ENCODE measurements around the gene RNF186.
"Not testable (repeated sequence)": the region's sequence is repeated elsewhere in the genome, so short reads cannot be mapped to it uniquely, and the experiment has no call there.

The RNF186 gene

DNA sequence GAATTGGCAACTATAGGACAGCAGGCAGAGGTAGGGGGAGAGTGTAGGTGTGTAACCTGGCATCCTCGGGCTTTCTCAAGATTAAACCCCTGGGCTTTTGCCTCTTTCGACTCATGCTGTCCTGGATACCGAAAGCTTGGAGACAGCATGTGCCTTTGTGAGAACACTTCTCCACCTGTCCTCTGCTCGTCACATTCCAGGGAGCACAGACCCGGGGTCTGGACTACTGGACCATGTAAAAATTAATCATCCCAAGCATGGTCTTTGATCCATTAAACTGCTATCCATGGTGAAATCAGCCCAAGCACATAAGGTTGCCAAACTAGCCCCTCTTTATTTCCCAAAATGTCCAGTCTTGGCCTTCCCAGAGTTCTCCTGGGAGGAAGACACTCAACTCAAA, 9.0 kb upstream of the RNF186 start:
- no peak for DNase-seq

DNA sequence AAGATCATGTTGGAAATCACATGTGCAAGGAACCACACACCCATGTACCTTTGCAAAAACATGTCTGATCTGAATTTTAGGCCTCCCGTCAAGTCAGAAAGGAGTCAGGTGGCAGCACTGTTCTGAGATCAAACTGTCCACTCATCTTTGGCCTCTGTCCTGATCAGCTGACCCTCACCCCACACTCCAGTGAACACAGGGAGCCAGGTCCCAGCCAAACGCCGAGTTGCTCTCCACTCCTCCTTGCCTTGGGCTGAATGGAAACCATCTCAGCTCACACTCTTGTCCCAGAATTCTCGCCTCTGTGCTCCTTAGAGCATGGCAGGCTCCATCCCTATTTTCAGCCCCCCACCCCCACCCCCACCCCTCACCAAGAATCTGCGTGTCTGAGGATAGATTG, 4.6 kb upstream of the RNF186 start:
- no peak for DNase-seq

DNA sequence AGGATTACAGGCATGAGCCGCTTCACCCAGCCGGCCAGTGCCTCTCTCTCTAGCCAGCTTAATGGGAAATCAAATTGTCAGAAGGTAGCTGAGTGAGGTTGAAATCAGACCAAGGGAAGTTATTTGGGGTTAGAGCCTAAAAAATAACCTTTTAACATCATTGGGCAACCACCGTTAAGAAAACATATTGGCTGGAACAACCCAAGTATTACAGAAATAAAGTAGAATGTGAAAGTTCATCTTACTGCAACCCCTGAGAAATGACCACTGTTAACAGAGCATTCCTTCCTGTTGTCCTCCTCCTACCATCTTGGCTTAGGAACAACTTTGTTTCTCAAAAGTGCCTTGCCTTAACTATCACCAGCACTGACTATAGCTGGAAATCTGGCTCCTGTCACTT, 3.2 kb upstream of the RNF186 start:
- DNase-seq, result no peak

DNA sequence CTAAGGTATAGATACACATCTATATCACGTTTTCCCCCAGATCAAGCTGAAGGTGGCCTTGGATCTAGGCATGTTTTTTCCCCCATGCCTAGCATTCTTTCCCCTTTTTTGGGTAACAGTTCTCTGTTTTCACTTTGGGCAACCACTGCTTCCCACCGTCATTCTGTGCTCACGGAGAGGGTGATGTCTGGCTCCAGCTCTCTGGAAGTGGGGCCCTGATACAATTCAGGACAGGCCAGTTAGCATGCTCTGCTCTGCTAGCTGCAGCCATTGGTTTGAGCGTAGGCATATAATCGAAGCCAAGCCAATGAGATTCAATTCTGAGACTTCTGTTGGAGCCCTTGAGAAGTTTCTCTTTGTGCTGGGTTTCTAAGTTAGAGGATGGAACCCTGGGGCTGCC, 2.1 kb upstream of the RNF186 start:
- DNase-seq, result no peak

DNA sequence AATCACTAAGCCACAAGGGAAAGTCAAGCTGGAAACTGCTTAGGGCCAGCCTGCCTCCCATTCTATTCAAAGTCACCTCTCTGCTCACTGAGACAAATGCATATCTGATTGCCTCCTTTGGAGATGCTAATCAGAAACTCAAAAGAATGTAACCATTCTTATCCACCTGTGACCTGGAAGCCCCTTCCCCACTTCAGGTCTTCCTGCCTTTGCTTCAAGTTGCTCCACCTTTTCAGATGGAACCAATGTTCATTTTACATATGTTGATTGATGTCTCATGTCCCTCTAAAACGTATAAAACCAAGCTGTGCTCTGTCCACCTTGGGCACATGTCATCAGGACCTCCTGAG, 1.6 kb upstream of the RNF186 start:
- DNase-seq, result not testable (repeated sequence)

DNA sequence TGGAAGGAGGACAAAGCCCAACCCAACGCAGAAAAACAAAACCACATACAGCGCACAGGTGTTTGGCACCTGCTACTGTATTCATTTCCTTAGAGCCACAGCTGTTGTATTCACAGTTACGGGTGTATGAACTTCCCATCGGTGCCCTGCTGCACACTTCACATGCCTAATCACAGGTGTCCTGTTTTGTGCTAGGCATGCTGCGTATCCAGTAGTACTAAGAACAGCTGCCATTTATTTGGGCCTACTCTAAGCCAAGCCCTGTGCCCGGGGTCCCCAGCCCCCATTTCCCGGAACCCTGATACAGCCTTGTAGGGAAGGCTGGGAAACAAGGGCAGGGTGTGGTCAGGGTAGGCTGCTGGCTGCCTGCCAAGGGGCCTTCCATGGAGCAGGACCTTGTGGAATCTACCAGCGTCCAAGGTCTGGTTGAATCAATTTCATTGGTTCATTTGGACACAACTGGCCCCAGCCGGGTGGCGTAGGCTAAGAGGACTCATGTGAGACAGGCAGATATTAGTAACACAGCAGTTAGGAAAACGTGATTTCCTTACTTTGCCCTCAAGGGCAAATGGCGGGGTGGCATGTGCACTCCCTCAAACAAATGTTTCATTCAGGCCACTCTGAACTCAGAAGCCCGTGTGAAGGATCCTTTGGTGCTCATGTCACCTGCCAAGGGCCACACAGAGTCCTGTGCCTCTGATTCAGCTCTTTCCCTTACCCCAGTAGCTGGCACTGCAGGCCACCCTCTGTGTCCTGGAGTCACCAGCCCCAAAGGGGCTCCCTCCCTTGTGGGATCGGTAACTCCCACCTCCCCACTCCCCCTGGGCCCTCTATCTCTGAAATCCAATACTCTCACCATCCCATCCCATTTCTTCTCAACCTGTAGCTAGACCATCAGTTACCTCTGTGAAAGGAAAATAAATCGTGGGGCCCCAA, 986 bp upstream of the RNF186 start:
- DNase-seq, result no peak

DNA sequence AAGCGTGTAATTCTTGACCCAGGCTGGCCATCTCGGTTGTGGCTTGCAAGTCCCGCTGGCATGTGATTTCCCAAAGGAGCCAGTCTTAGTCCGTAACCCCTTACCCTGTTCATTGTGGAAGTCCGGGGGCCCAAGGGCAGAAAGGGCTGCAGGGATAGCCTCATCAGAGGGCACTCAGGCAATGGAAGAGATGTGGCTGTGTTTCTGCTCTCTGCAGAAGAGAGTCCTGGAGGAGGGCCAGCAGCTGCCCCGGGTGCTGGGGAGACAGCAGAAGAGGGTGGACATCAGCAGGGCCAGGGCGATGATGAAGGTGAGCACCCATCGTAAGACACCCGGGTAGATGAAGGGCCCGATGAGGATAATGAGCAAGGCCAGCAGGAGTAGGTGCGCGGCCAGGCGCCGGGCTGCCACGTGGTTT, 830 bp downstream of the RNF186 start:
- no peak for DNase-seq

DNA sequence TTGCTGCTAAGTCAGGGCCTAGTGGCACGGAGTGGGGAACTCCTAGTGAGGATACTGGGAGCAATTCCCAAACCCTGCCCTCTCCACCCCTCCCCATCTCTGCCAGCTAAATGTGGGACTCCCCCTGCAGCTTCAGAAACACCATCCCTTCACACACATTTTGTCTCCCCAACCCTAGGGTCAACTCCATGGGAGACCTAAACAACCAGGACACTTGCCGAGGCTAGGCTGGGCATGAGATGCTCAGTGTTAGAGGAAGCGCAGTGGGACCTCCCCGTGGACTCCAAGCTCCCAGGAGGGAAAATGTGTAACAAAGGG, 1.5 kb downstream of the RNF186 start:
- no peak for DNase-seq

DNA sequence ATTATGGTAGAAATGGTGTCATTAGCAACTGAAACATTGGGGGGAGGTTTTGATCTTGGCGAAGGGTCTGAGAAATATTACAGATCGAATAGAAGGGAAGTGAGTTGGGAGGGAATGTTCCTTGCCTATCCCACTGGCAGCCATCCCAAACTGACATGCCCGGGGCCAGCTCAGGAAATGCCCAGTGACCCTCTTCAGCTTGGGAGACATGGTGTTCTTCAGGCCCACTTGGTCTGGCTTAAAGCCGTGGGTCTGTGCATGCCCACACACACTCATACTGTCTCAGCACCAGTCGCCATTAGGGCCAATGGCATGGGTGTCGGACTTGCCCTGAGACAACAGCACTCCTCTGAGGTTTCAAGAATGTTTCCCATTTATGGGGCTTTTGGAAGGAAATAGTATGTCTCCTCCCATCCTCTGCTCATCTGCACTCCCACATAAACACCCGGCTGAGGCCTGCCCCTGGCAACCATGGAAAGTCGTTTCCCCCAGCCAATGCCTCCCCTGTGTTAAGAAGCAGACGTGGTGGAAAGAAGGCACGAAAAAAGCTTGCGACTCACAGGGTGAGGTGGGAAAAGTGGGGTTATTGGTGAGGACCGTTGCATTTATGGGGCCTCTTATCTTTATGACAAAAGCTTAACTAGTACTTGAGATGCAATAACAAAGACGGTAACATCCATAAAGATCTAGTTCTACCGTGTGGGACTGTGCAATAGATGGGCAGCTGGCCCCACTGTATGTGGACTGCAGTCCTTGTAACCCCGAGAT, 2.0 kb downstream of the RNF186 start:
- DNase-seq, result no peak

DNA sequence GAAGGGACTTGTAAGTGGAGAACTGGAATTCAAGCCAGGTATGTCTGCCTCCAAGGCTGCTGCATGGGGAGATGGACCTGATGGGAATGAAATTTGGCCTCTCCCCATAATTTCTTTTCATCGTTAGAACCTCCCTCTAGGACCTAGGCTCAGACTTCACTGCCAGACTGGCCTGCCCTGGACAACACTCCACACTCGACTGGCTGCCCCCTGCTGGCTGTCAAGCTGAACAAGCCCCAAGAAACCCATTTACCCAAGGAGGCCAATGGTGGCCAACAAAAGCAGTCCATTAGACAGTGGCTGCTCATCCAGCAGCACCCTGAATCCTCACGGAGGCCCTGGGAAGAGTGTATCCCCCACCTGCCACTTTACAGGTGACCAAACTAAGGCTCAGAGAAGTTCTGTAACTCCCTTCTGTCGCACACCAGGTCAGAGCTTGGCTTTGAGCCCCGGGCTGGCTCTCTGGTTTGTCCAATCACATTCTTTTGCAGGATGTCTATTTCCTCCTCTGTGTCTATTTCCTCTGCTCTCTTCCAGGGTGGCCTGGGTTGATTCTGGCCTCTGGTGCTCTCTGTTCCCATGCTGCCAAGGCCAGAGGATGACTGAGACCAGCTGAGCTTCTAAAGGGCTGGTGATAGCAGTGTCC, 3.8 kb downstream of the RNF186 start:
- no peak for DNase-seq

DNA sequence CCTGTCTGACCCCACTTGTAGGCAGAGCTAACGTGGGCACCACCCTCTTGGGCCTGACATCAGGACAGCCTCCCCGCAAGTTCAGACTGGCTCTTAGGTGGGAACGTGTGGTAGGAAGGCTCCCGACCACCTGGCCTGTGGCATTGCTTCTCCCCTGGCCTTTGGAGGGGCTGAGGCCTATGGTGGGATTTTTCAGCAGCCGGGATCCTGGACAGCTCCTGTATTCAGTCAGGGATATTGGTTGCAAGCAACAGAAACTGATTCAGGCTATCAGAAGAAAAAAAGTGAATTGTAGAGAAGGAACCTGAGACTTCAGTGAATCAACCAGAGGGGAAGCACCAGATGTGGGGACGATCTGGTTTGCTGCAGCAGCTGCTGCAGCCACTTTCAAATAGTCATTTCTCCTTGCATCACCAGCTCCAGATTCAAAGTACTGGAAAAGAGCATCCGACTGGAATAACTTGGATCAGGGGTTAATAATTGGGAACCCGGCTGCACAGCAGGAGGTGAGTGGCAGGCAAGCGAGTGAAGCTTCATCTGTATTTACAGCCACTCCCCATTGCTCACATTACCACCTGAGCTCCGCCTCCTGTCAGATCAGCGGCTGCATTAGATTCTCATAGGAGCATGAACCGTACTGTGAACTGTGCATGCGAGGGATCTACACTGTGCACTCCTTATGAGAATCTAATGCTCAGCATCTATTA, 5.9 kb downstream of the RNF186 start:
- no peak for DNase-seq

DNA sequence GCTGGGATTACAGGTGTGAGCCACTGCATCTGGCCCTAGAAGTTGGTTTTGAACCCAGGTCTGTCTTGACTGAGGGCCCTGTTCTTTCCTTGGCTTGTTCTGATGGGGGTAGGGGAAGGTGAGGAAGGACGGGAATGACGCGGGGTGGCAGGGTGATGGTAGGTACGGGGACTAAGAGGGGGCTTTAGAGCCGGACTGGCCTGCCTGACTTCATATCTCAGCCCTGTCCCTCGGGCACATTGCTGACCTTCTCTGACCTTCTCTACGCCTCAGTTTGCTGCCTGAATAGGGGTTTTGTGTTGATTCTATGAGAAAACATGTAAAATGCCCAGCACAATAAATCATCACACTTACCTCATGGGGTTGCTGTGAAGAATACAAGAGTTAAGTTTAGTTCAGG, 6.7 kb downstream of the RNF186 start:
- no peak for DNase-seq

DNA sequence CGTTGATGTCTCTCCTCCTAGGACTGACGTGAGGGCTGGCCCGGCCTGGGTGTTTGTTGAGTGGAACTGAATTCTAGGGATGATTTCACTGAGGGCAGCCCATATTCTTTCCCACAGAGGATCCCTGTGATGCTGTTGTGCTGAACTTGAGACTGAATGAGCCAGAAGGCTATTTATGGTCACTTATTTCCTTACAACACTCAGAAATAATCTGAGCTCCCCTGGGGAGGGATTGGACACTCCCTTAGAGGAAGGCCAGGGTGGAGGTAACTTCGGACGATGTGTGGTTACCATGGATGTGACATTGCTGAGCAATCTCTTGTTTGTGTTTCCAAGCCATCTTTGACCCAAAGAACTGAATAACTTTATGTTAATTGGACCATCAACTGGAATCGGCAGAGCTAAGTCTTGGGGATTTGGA, 10.2 kb downstream of the RNF186 start:
- DNase-seq, result no peak

DNA sequence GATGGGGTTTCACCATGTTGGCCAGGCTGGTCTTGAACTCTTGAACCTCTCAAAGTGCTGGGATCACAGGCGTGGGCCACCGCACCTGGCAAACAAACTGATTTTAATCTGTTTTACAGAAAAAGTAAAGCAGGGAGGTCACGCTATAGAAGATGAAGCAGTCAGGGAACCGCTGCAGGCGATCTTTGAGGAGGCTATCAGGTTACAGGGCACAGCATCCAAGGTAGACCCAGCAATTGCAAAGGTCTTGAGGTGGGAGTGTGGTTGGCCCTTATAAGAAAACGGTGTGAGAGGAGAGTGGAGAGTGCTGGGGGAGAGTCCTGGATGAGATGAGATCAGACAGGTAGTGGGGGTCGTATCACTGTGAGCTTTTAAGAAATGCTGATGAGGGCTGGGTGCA, 12.8 kb downstream of the RNF186 start:
- no peak for DNase-seq

DNA sequence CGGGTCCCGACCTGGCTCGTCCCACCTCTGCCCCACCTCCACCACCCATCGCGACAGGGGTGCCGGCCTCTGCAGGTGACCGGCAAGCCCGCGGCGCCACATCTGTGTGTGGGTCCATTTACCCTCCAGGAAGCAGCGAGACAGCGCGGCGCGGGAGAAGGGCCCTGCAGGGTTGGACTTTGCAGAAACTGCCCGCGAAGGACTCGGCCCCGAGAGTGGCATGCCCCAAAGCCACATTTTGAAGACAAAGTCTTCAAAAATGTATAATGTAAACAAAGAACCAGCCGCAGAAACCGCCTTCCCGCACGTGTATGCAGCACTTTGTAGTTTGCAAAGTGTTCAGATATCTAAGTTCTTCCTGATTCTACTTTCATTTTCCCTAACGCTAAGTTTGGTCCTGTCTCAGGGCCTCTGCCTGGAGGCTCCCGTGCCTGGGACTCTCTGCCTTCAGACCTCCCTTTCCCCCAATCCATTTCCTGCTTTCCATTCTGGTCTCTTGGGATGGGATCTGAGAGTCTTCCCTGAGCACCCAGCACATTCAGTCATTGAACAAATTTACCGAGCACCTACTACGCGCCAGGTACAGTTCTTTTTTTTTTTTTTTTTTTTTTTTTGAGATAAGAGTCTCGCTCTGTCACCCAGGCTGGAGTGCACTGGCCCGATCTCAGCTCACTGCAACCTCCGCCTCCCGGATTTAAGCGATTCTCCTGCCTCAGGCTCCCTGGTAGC, 14.8 kb downstream of the RNF186 start:
- peak; percentile 39 for DNase-seq

DNA sequence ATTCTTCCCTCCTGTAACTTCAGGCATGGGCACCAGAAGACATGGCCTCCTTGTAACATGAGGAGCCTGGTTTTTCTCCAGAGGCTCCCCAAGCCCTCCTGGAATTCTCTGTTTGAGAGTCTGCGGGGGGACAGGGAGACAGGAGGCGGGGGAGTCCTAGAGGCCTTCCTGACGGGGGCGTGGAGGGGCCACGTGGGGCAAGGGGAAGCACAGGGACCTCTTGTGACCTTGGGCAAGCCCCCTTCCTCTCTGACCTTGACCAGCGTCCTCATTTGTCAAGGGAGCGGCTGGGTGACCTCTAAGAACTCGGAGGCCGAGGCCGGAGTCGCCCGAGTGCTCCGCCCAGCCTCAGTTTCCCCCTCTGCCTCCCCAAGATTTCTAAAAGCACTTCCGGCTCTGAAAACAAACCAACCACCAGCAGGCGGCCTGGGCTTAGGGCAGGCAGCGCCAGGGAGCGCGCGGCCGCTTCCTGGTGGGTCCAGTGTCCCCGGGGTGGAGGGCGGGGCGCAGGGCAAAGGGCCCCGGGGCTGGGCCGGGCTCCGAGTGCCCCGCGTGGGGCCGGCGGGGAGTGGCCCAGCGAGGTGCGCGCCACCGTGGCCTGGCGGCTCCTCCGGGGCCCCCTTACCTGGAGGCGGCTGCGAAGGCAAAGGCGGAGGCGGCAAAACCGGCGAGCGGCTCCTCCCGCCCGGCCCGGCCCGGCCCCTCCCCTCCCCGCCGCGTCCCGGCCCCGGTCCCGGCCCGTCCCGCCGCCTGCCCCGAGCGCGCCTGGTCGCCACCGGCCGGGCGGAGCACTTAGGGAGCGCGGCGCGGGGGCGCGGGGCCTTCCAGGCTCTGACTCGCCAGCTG, 15.6 kb downstream of the RNF186 start, which contains the start of gene TMCO4:
TSS of gene TMCO4 (minus strand) at position 687 of the 846 bp plus-strand sequence. CDS start 19,158 bp downstream, outside the sequence.
- DNase-seq, result peak; percentile 10

DNA sequence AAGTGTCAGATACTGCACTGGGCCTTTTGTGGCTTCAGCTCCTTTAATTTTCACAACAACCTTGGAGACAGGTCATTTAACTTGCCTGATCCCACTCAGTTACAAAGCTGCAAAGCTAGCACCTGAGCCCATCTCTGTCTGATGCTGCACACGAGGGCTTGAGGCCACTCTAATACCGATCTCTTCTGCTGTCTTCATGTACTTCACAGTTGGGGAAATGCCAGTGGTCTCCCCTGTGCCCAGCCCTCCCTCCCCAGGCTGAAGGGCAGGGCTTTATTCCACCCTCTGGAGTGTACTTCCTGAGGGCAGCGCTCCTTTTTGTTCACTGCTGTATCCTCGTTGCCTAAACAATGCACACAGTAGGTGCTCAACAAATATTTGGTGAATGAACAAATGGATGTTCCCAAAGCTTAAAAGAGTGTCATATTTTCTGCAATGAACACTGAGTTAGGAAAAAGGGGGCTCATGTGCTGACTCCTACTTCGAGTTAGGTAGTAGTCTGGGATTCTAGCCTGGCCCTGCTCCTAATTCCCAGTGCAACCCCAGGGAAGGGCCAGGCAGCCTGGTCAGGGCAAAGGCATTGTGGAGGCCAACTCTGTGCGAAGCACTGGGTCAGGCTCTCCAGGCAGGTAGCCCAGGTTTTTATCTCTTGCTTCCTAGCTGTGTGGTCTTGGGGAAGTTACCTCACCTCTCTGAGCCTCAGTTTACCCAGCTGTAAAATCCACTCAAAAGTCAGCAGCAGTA, 16.4 kb downstream of the RNF186 start:
- DNase-seq, result no peak

DNA sequence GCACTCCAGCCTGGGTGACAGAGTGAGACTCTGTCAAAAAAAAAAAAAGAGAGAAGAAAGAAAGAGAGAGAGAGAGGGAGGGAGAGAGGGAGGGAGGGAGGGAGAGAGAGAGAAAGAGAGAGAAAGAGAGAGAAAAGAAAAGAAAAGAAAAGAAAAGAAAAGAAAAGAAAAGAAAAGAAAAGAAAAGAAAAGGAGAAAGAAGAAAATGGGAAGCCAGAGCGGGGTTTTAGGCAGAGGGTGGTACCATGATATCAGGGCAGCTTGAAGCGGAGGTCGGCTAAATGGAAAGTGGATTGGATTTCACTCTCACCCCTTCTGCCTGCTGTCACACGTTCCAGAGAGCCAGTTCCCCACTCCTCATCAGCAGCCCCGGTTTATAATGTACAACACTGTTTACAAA, 17.3 kb downstream of the RNF186 start:
- no peak for DNase-seq

DNA sequence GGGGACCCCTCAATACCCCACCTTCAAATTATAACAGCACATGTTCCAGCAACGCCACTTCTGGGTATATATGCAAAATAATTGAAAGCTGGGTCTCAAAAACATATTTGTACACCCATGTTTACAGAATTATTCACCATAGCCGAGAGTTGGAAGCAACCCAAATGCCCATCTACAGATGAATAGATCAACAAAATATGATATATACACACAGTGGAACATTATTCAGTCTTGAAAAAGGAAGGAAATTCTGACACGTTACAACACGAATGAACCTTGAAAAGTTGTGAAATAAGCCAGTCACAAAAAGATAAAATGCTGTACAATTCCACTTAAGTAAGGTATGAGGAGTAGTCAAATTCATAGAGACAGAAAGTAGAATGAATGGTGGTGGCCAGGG, 20.5 kb downstream of the RNF186 start:
- no peak for DNase-seq

DNA sequence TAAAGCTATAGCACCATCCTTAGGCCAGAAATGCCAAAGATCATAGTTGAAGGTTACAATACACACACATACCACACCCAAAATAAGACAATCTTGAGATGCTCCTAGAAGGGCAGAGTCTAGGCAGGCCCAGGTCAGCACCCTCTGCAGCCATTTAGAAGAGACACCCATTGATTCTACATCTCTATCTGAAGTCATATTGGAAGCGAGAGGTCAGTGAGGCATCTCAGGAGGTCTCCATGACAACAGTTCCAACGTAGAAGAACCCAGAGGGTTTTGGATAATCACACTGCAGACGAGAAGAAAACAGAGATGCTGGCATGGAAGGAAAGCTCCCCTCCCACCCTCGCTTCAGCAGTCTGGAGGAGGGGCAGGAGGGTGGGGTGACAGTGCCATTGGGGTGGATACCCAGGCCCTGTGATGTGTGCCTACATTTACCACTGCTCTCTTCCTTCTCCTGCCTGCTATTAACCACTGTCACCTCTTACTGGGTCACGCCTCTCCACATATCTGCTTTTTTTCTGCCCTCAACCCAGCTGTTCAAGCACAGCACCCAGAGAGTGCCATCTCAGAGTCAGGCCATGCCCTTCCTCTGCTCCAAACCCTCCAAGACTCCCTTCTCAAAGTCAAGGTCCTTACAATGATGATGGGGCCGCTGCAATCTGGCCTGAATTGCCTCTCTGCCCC, 21.6 kb downstream of the RNF186 start:
- DNase-seq, result no peak
